Mesenchymal stem cell (in vitro differentiated cells and primary cell): ENCODE measurements around the gene CAMSAP3.
"Not testable (repeated sequence)": the region's sequence is repeated elsewhere in the genome, so short reads cannot be mapped to it uniquely, and the experiment has no call there.

Experiments used
- DNase-seq: peaks from one replicate; pipeline ENCODE4 v3.0.0-alpha.2; 2013
- H2AFZ ChIP-seq: one replicate; pipeline ENCODE4 v1.6.1; 2013; ENCODE audit warnings: low read depth, mild to moderate bottlenecking, control low read depth, inconsistent platforms, low read length, moderate library complexity
- H2AK5ac ChIP-seq: 2 replicates; pipeline ENCODE4 v1.6.1; 2013; ENCODE audit warnings: low read length, moderate library complexity, mild to moderate bottlenecking, inconsistent platforms; ENCODE audit not compliant: severe bottlenecking
- H2BK120ac ChIP-seq: one replicate; pipeline ENCODE4 v1.6.1; 2013; ENCODE audit warnings: low read depth, mild to moderate bottlenecking, inconsistent platforms, low read length, moderate library complexity
- H2BK12ac ChIP-seq, 2 experiments: one replicate each; pipeline ENCODE4 v1.6.1; 2013; ENCODE audit warnings: inconsistent platforms in 2 of 2, low read length in 2 of 2, mild to moderate bottlenecking in 2 of 2, moderate library complexity in 2 of 2, control low read depth in 1 of 2
- H2BK15ac ChIP-seq: one replicate; pipeline ENCODE4 v1.6.1; 2013; ENCODE audit warnings: mild to moderate bottlenecking, low read depth, inconsistent platforms; ENCODE audit not compliant: poor library complexity, severe bottlenecking
- H2BK5ac ChIP-seq: 2 replicates; pipeline ENCODE4 v1.6.1; 2013; ENCODE audit warnings: low read depth, mild to moderate bottlenecking, low read length, control low read depth, inconsistent platforms; ENCODE audit not compliant: poor library complexity, severe bottlenecking
- H3K14ac ChIP-seq, 2 experiments: one replicate each; pipeline ENCODE4 v1.6.1; 2013; ENCODE audit warnings: inconsistent platforms in 2 of 2, low read length in 2 of 2, control low read depth in 1 of 2, mild to moderate bottlenecking in 1 of 2, moderate library complexity in 1 of 2
- H3K18ac ChIP-seq, 2 experiments: one replicate each; pipeline ENCODE4 v1.6.1; 2013; ENCODE audit warnings: inconsistent platforms in 2 of 2, low read length in 2 of 2, control low read depth in 1 of 2, low read depth in 1 of 2, mild to moderate bottlenecking in 1 of 2
- H3K23ac ChIP-seq, 2 experiments: one replicate each; pipeline ENCODE4 v1.6.1; 2013; ENCODE audit warnings: inconsistent platforms in 2 of 2, low read length in 2 of 2, mild to moderate bottlenecking in 2 of 2, moderate library complexity in 2 of 2, control low read depth in 1 of 2
- H3K27ac ChIP-seq: 2 replicates; pipeline ENCODE4 v1.5.1; 2013; ENCODE audit warnings: mild to moderate bottlenecking, moderate library complexity, low read length, control low read depth, inconsistent platforms; ENCODE audit not compliant: poor library complexity, severe bottlenecking
- H3K27me3 ChIP-seq, 2 experiments: 2 replicates each; pipeline versions ENCODE4 v1.6.1 to v1.7.0; 2013; ENCODE audit warnings: low read length in 2 of 2, mild to moderate bottlenecking in 2 of 2, moderate library complexity in 2 of 2, control low read depth in 1 of 2, inconsistent platforms in 1 of 2; ENCODE audit not compliant: control insufficient read depth in 1 of 2, insufficient read depth in 1 of 2
- H3K36me3 ChIP-seq, 2 experiments: 2 replicates each; pipeline versions ENCODE4 v1.6.1 to v1.7.0; 2013; ENCODE audit warnings: low read length in 2 of 2, control low read depth in 1 of 2, inconsistent platforms in 1 of 2, low read depth in 1 of 2, mild to moderate bottlenecking in 1 of 2; ENCODE audit not compliant: insufficient read depth in 2 of 2, control insufficient read depth in 1 of 2
- H3K4ac ChIP-seq, 2 experiments: one replicate each; pipeline ENCODE4 v1.6.1; 2013; ENCODE audit warnings: inconsistent platforms in 2 of 2, low read length in 2 of 2, mild to moderate bottlenecking in 2 of 2, moderate library complexity in 2 of 2, control low read depth in 1 of 2, low read depth in 1 of 2
- H3K4me1 ChIP-seq: 2 replicates; pipeline ENCODE4 v1.6.1; 2013; ENCODE audit warnings: low read depth, low read length, control low read depth; ENCODE audit not compliant: control insufficient read depth, insufficient read depth
- H3K4me2 ChIP-seq: 2 replicates; pipeline ENCODE4 v1.6.1; 2013; ENCODE audit warnings: low read length, mild to moderate bottlenecking, inconsistent platforms; ENCODE audit not compliant: poor library complexity, severe bottlenecking
- H3K4me3 ChIP-seq, 2 experiments: 2 replicates each; pipeline versions ENCODE4 v1.5.1 to v1.7.0; 2013; ENCODE audit warnings: low read length in 2 of 2, mild to moderate bottlenecking in 2 of 2, control low read depth in 1 of 2, low read depth in 1 of 2; ENCODE audit not compliant: insufficient read depth in 1 of 2
- H3K79me1 ChIP-seq: replicated peaks from 2 replicates; pipeline ENCODE4 v1.6.1; 2013; ENCODE audit warnings: mild to moderate bottlenecking, control low read depth, low read length, inconsistent platforms; ENCODE audit not compliant: poor library complexity, severe bottlenecking
- H3K9ac ChIP-seq: 2 replicates; pipeline ENCODE4 v1.7.0; 2013; ENCODE audit warnings: mild to moderate bottlenecking, low read length, moderate library complexity
- H3K9me3 ChIP-seq: 2 replicates; pipeline ENCODE4 v1.7.0; 2013; ENCODE audit warnings: mild to moderate bottlenecking, low read length; ENCODE audit not compliant: control insufficient read depth
- H4K8ac ChIP-seq: one replicate; pipeline ENCODE4 v1.6.1; 2013; ENCODE audit warnings: inconsistent platforms, mild to moderate bottlenecking, low read length, moderate library complexity
- H4K91ac ChIP-seq: one replicate; pipeline ENCODE4 v1.6.1; 2013; ENCODE audit warnings: mild to moderate bottlenecking, low read length, inconsistent platforms
- WGBS: methylation state at CpG from one replicate; pipeline ENCODE4 v1.1.7; 2013; ENCODE audit warnings: mixed read lengths; 5-methylcytosine and 5-hydroxymethylcytosine counted together

CAMSAP3 gene

GRCh38 chr19:7577422-7577821 lies 18.2 kb upstream of the CAMSAP3 start:
- not testable (repeated sequence) for H3K27ac ChIP-seq, DNase-seq, H3K18ac ChIP-seq, H2BK120ac ChIP-seq, H3K4me2 ChIP-seq, H2AFZ ChIP-seq, H2BK12ac ChIP-seq, H3K4me3 ChIP-seq, H3K23ac ChIP-seq, H3K9me3 ChIP-seq, H2BK5ac ChIP-seq, H3K4ac ChIP-seq, H3K4me1 ChIP-seq, H3K79me1 ChIP-seq, H4K91ac ChIP-seq, H2BK15ac ChIP-seq, H2AK5ac ChIP-seq, H3K9ac ChIP-seq, H3K14ac ChIP-seq, H4K8ac ChIP-seq, H3K36me3 ChIP-seq
- 89% methylated on average over 1 of the region's 1 CpG for WGBS
- H3K27me3 ChIP-seq = peaks cover 17 to 18% of the 10 kb centered on the region in 2 experiments

GRCh38 chr19:7578127-7578526 lies 17.5 kb upstream of the CAMSAP3 start:
- no peaks in the 10 kb centered on the region for H3K36me3 ChIP-seq
- 79% methylated on average over 5 of the region's 6 CpGs for WGBS
- no peak overlapping the region for H3K14ac ChIP-seq

GRCh38 chr19:7579182-7579581 lies 16.5 kb upstream of the CAMSAP3 start:
- Histone ChIP-seq H3K18ac (no peak overlapping the region), H3K4me2 (no peak overlapping the region), H3K9ac (no peak overlapping the region), H3K23ac (no peak overlapping the region), H3K4ac (no peak overlapping the region), H2BK15ac (no peak overlapping the region), H4K8ac (no peak overlapping the region), H2BK120ac (no peak overlapping the region), H3K14ac (no peak overlapping the region), H2BK12ac (no peak overlapping the region), H3K9me3 (no peaks in the 10 kb centered on the region), H3K27me3 (peaks cover 20 to 24% of the 10 kb centered on the region in 2 experiments), H3K79me1 (no peaks in the 10 kb centered on the region), H2AK5ac (no peak overlapping the region), H3K4me1 (no peaks in the 10 kb centered on the region), H4K91ac (no peak overlapping the region), H2BK5ac (no peak overlapping the region), H3K27ac (no peak overlapping the region), H3K36me3 (no peaks in the 10 kb centered on the region), H2AFZ (no peak overlapping the region), H3K4me3 (no peak overlapping the region)
- no peak for DNase-seq
- 78% methylated on average over 6 of the region's 6 CpGs for WGBS

More at GRCh38 chr19:7578127-7578526, 17.5 kb upstream of the CAMSAP3 start:
- Histone ChIP-seq H3K9ac (no peak overlapping the region), H3K27me3 (peaks cover 19 to 21% of the 10 kb centered on the region in 2 experiments), H2BK15ac (no peak overlapping the region), H2BK12ac (no peak overlapping the region), H2AK5ac (no peak overlapping the region), H3K4ac (no peak overlapping the region), H3K23ac (no peak overlapping the region), H2BK120ac (no peak overlapping the region), H4K8ac (no peak overlapping the region), H3K4me3 (no peak overlapping the region), H2BK5ac (no peak overlapping the region), H2AFZ (no peak overlapping the region), H4K91ac (no peak overlapping the region), H3K4me1 (no peaks in the 10 kb centered on the region), H3K9me3 (no peaks in the 10 kb centered on the region), H3K18ac (no peak overlapping the region), H3K27ac (no peak overlapping the region), H3K4me2 (no peak overlapping the region), H3K79me1 (no peaks in the 10 kb centered on the region)
- no peak for DNase-seq

- no peaks in the 10 kb centered on the region for H3K36me3 ChIP-seq
- H2BK12ac ChIP-seq = no peak overlapping the region
- H3K4me3 ChIP-seq = no peak overlapping the region
- H4K91ac ChIP-seq = no peak overlapping the region
- H2BK5ac ChIP-seq = no peak overlapping the region
- H3K23ac ChIP-seq = no peak overlapping the region
- no peak overlapping the region for H3K18ac ChIP-seq
- no peak overlapping the region for H3K14ac ChIP-seq
- 60% methylated on average over 11 of the region's 11 CpGs for WGBS
- no peaks in the 10 kb centered on the region for H3K9me3 ChIP-seq
- H3K4ac ChIP-seq = no peak overlapping the region
- H3K9ac ChIP-seq = no peak overlapping the region
- no peak overlapping the region for H3K27ac ChIP-seq
- H2AK5ac ChIP-seq = no peak overlapping the region
- DNase-seq = no peak
- no peak overlapping the region for H4K8ac ChIP-seq
- no peaks in the 10 kb centered on the region for H3K4me1 ChIP-seq
- H3K4me2 ChIP-seq = no peak overlapping the region
- no peak overlapping the region for H2AFZ ChIP-seq
- no peak overlapping the region for H2BK120ac ChIP-seq
- peaks cover 15 to 20% of the 10 kb centered on the region in 2 experiments for H3K27me3 ChIP-seq
- no peaks in the 10 kb centered on the region for H3K79me1 ChIP-seq
- H2BK15ac ChIP-seq = no peak overlapping the region
Observed at GRCh38 chr19:7582446-7582845, 13.2 kb upstream of the CAMSAP3 start.
